Embryonic facial prominence (tissue), 1 donor: ENCODE measurements around the gene ALX4.

Source experiments
- DNase-seq: peaks from one replicate; pipeline ENCODE4 v3.0.0-alpha.2; 2016; ENCODE audit errors: extremely low spot score

Gene ALX4

GRCh38 chr11:44309478-44310205, at the start of gene ALX4:
TSS of gene ALX4 (minus strand) at chr11:44310139. CDS start at chr11:44310062, 77 bp downstream.
- no peak for DNase-seq

- no peak for DNase-seq
These were observed 49.2 kb upstream of the ALX4 start for GRCh38 chr11:44359162-44359561.

GRCh38 chr11:44358713-44359112, 48.8 kb upstream of the ALX4 start:
- no peak for DNase-seq

GRCh38 chr11:44357711-44358110, 47.8 kb upstream of the ALX4 start:
- DNase-seq = no peak

GRCh38 chr11:44356351-44356750, 46.4 kb upstream of the ALX4 start:
- no peak for DNase-seq

- no peak for DNase-seq
These were observed 42.1 kb upstream of the ALX4 start for GRCh38 chr11:44351898-44352498.

GRCh38 chr11:44351006-44351660, 41.2 kb upstream of the ALX4 start:
- DNase-seq = no peak

- no peak for DNase-seq
These were observed 39.4 kb upstream of the ALX4 start for GRCh38 chr11:44349328-44349727.

- no peak for DNase-seq
These were observed 38.8 kb upstream of the ALX4 start for GRCh38 chr11:44348721-44349120.

GRCh38 chr11:44348114-44348513, 38.2 kb upstream of the ALX4 start:
- no peak for DNase-seq

GRCh38 chr11:44347538-44347937, 37.6 kb upstream of the ALX4 start:
- no peak for DNase-seq

GRCh38 chr11:44346983-44347382, 37.0 kb upstream of the ALX4 start:
- DNase-seq = no peak

GRCh38 chr11:44345781-44346180, 35.8 kb upstream of the ALX4 start:
- DNase-seq = no peak

GRCh38 chr11:44344921-44345320, 35.0 kb upstream of the ALX4 start:
- DNase-seq = no peak

GRCh38 chr11:44344423-44344820, 34.5 kb upstream of the ALX4 start:
- DNase-seq = no peak

GRCh38 chr11:44343778-44344422, 34.0 kb upstream of the ALX4 start:
- DNase-seq = no peak

GRCh38 chr11:44342616-44343015, 32.7 kb upstream of the ALX4 start:
- DNase-seq = no peak

- no peak for DNase-seq
These were observed 30.7 kb upstream of the ALX4 start for GRCh38 chr11:44340656-44341055.

GRCh38 chr11:44339530-44339883, 29.6 kb upstream of the ALX4 start:
- no peak for DNase-seq

- DNase-seq = no peak
These were observed 29.0 kb upstream of the ALX4 start for GRCh38 chr11:44338698-44339529.

GRCh38 chr11:44338026-44338425, 28.1 kb upstream of the ALX4 start:
- DNase-seq = no peak

- no peak for DNase-seq
These were observed 26.0 kb upstream of the ALX4 start for GRCh38 chr11:44335919-44336318.
